ENCODE measurements around the gene ALDH3A1.

Gene ALDH3A1

GRCh38 chr17:19720631-19721426, 27.3 kb downstream of the ALDH3A1 start:
- DNase-seq (ENCODE audit: low read depth in 1 of 2, low spot score in 1 of 2), result no peak

GRCh38 chr17:19720210-19720475, 28.0 kb downstream of the ALDH3A1 start:
- DNase-seq (ENCODE audit: low read depth in 1 of 2, low spot score in 1 of 2), result no peak

GRCh38 chr17:19719355-19720209, 28.5 kb downstream of the ALDH3A1 start:
- DNase-seq (ENCODE audit: low read depth in 1 of 2, low spot score in 1 of 2), result no peak

GRCh38 chr17:19718613-19719354, 29.3 kb downstream of the ALDH3A1 start:
- DNase-seq (ENCODE audit: low read depth in 1 of 2, low spot score in 1 of 2), result no peak

GRCh38 chr17:19718041-19718612, 30.0 kb downstream of the ALDH3A1 start:
- DNase-seq (ENCODE audit: low read depth in 1 of 2, low spot score in 1 of 2), result no peak

GRCh38 chr17:19717411-19717908, 30.6 kb downstream of the ALDH3A1 start:
- DNase-seq (ENCODE audit: low read depth in 1 of 2, low spot score in 1 of 2), result no peak

GRCh38 chr17:19717031-19717360, 31.1 kb downstream of the ALDH3A1 start:
- no peak for DNase-seq (ENCODE audit: low read depth in 1 of 2, low spot score in 1 of 2)

- DNase-seq (ENCODE audit: low read depth in 1 of 2, low spot score in 1 of 2), result no peak
These were observed 31.7 kb downstream of the ALDH3A1 start, which contains the start of gene SLC47A2 for GRCh38 chr17:19716108-19717030. Gene SLC47A2 (minus strand): TSS chr17:19716584. CDS start chr17:19716555, 29 bp downstream.

- DNase-seq (ENCODE audit: low read depth in 1 of 2, low spot score in 1 of 2), result no peak
These were observed 33.3 kb downstream of the ALDH3A1 start for GRCh38 chr17:19714542-19715411.

- DNase-seq (ENCODE audit: low read depth in 1 of 2, low spot score in 1 of 2), result no peak
These were observed 34.2 kb downstream of the ALDH3A1 start for GRCh38 chr17:19713901-19714361.

- no peak for DNase-seq (ENCODE audit: low read depth in 1 of 2, low spot score in 1 of 2)
These were observed 34.6 kb downstream of the ALDH3A1 start for GRCh38 chr17:19713462-19713861.

- DNase-seq (ENCODE audit: low read depth in 1 of 2, low spot score in 1 of 2), result no peak
These were observed 35.6 kb downstream of the ALDH3A1 start for GRCh38 chr17:19712436-19713004.

GRCh38 chr17:19709841-19710240, 38.3 kb downstream of the ALDH3A1 start:
- no peak for DNase-seq (ENCODE audit: low read depth in 1 of 2, low spot score in 1 of 2)

GRCh38 chr17:19708431-19709175, 39.5 kb downstream of the ALDH3A1 start:
- no peak for DNase-seq (ENCODE audit: low read depth in 1 of 2, low spot score in 1 of 2)

GRCh38 chr17:19707728-19708221, 40.3 kb downstream of the ALDH3A1 start:
- DNase-seq (ENCODE audit: low read depth in 1 of 2, low spot score in 1 of 2), result no peak

GRCh38 chr17:19706791-19707727, 41.0 kb downstream of the ALDH3A1 start:
- DNase-seq (ENCODE audit: low read depth in 1 of 2, low spot score in 1 of 2), result no peak
